Measurements from ENCODE around the gene RPS2. TPM values are rescaled to one million over a fixed set of nuclear protein-coding genes. Genes with fewer than 3 reads are reported as not detected.
"Not testable (repeated sequence)": the region's sequence is repeated elsewhere in the genome, so short reads cannot be mapped to it uniquely, and the experiment has no call there.

Gene RPS2
- total RNA-seq, 1 experiment from 2014 or later = 4,836 TPM

GRCh38 chr16:1965396-1966001 is 873 bp upstream of the RPS2 start:
- ChIA-PET CTCF (interaction anchor here (0.5 to 1.4 kb wide), 5 partner anchors 39 to 103 kb away, joined by 3 to 5 read pairs (median 3); no protein-coding TSS in a partner anchor), POLR2A (interaction anchor here (0.5 to 8.9 kb wide), 40 partner anchors 8 to 550 kb away, joined by 3 to 72 read pairs (median 6); partner anchors contain the start of genes FAHD1, GFER, HAGH and MSRB1)
- no peak for DNase-seq (ENCODE audit: unreplicated experiment)
- Mint-ChIP-seq H3K27ac (ENCODE audit: low read depth, unreplicated experiment) (peak overlapping the region; percentile 95), H3K27me3 (ENCODE audit: insufficient read depth, unreplicated experiment) (no peaks in the 10 kb centered on the region), H3K36me3 (ENCODE audit: insufficient read depth, unreplicated experiment) (peaks cover 56% of the 10 kb centered on the region), H3K4me3 (ENCODE audit: unreplicated experiment) (peak overlapping the region; percentile 78), H3K4me1 (ENCODE audit: insufficient read depth, unreplicated experiment) (peaks cover 20% of the 10 kb centered on the region), H3K9me3 (ENCODE audit: unreplicated experiment) (no peaks in the 10 kb centered on the region)
- BruUV-seq (replicated peaks) = TSS peak; percentile 74
- intact Hi-C loops (cut with micrococcal nuclease) = no loop called here
- TF ChIP-seq, protein P1, sequence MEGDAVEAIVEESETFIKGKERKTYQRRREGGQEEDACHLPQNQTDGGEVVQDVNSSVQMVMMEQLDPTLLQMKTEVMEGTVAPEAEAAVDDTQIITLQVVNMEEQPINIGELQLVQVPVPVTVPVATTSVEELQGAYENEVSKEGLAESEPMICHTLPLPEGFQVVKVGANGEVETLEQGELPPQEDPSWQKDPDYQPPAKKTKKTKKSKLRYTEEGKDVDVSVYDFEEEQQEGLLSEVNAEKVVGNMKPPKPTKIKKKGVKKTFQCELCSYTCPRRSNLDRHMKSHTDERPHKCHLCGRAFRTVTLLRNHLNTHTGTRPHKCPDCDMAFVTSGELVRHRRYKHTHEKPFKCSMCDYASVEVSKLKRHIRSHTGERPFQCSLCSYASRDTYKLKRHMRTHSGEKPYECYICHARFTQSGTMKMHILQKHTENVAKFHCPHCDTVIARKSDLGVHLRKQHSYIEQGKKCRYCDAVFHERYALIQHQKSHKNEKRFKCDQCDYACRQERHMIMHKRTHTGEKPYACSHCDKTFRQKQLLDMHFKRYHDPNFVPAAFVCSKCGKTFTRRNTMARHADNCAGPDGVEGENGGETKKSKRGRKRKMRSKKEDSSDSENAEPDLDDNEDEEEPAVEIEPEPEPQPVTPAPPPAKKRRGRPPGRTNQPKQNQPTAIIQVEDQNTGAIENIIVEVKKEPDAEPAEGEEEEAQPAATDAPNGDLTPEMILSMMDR (IDR thresholded peaks at IDR 0.05; ENCODE audit: unreplicated experiment) = no peak

DNA sequence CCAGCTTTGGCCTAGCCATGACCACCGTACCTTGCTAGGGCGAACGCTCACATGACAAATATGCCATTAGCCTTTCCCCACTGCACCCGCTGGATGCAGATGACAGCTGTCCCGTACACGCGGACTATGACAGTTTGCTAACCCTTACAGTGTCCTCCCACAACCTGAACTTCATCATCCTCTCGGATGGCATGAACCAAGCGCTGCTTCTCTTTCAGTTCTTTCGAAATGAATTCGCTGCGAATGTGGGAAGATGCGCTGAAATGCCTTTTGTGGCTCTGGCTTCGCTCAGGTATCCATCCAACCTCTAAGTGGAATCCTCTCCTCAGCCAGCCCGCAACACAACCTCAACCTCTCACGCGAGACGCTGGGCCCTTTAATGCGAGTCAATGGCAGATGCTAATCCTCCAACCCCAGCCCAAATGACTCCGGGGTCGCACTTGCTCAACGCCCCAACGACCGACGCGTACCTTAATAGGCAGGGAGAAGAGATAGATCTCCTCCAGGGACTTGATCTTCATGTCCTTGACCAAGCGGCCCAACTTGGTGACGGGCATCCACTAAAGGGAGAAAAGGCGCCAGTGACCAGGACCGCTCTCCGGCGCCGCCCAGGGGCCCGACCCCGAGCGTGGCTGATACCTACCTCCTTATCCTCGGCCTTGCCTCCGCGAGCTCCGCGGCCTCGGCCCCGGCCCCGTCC is 670 bp downstream of the RPS2 start:
- Mint-ChIP-seq H3K36me3 (ENCODE audit: insufficient read depth, unreplicated experiment) (peaks cover 60% of the 10 kb centered on the region), H3K9me3 (ENCODE audit: unreplicated experiment) (no peaks in the 10 kb centered on the region), H3K4me3 (ENCODE audit: unreplicated experiment) (peak overlapping the region; percentile 78), H3K4me1 (ENCODE audit: insufficient read depth, unreplicated experiment) (peaks cover 23% of the 10 kb centered on the region), H3K27ac (ENCODE audit: low read depth, unreplicated experiment) (peak overlapping the region; percentile 95), H3K27me3 (ENCODE audit: insufficient read depth, unreplicated experiment) (no peaks in the 10 kb centered on the region)
- TF ChIP-seq, protein P1 (IDR thresholded peaks at IDR 0.05; ENCODE audit: unreplicated experiment) = no peak
- ChIA-PET POLR2A (interaction anchor here (0.6 to 8.9 kb wide), 49 partner anchors 8 to 550 kb away, joined by 3 to 72 read pairs (median 5); partner anchors contain the start of genes ATP6V0C, ECI1, FAHD1 and GFER), CTCF (interaction anchor here (0.5 to 1.3 kb wide), 3 partner anchors 10 to 1165 kb away, joined by 3 to 5 read pairs (median 3); no protein-coding TSS in a partner anchor)
- intact Hi-C loops (cut with micrococcal nuclease) = no loop called here
- DNase-seq (ENCODE audit: unreplicated experiment) = no peak
- BruUV-seq (replicated peaks) = no TSS peak

DNA sequence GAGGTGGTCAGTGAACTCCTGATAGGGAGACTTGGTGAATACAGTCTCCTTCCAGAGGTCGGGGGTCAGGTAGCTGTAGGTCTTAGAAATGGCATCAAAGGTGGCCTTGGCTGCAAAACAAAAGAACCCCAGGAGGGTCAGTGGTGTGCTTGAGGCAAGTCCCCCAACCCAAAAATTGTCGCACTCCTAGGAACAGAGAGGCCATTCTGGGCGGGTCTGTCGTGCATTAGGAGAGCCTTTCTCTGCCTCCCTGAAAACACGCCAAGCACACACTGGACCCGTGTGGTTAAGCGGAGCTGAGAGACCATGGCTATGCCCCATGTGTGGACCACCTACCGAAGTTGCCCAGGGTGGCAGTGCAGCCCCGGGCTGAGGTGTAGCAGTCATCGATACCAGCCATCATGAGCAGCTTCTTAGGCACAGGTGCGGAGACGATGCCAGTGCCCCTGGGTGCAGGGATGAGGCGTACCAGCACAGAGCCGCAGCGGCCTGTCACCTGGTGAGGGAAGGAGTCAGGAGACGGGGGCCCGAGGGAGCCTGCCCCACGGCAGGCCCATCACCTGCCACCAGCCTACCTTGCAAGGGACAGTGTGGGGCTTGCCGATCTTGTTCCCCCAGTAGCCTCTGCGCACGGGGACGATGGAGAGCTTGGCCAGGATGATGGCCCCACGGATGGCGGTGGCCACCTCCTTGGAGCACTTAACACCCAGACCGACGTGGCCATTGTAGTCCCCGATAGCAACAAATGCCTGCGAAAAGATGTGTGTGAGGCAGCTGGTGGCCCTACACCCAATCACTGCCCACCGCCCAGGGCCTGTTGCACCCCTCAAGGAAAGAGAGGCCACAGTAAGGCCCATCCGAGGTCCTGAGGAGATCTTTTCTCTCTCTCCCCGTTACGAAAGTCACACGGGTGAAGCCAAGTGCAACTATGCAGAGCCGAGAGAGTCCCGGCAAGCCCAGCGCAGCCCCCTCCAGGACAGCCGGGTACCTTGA is 2.2 kb downstream of the RPS2 start:
- H3K27me3 Mint-ChIP-seq (ENCODE audit: insufficient read depth, unreplicated experiment); H3K9me3 Mint-ChIP-seq (ENCODE audit: unreplicated experiment); intact Hi-C loops (cut with micrococcal nuclease); DNase-seq (ENCODE audit: unreplicated experiment): not testable (repeated sequence)
- Mint-ChIP-seq H3K36me3 (ENCODE audit: insufficient read depth, unreplicated experiment) (peaks cover 60% of the 10 kb centered on the region), H3K4me3 (ENCODE audit: unreplicated experiment) (peak overlapping the region; percentile 78), H3K27ac (ENCODE audit: low read depth, unreplicated experiment) (peak overlapping the region; percentile 95), H3K4me1 (ENCODE audit: insufficient read depth, unreplicated experiment) (peaks cover 23% of the 10 kb centered on the region)
- POLR2A ChIA-PET = interaction anchor here (0.7 to 8.9 kb wide), 12 partner anchors 9 to 1435 kb away, joined by 3 to 72 read pairs (median 10); partner anchors contain the start of genes CAPN15, NOXO1, NTHL1 and NUBP2
- TSS peak; percentile 72 for BruUV-seq (replicated peaks)
- CTCF ChIA-PET = interaction anchor here (0.7 to 1.3 kb wide), 3 partner anchors 78 to 102 kb away, joined by 3 to 4 read pairs (median 3); no protein-coding TSS in a partner anchor

DNA sequence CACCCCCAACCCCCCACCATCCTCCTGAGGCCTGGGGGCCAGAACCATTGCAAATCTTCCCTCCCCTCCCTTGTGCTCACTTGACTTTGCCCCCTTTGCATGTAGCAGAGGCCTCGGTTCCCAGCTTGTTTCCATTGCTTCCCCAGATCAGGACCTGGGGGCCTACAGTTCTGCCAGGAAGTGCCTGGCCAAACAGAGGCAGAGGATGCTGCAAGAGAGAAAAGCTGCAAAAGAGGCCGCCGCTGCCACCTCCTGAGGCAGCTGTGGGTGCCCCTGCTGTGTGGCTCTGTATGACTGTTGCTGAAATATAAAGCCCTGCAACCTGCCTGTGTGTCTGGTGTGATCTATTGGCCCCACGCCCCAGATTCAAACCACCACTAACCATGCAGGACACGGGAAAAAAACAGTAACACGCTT is 3.0 kb downstream of the RPS2 start:
- BruUV-seq (replicated peaks) = TSS peak; percentile 14
- H3K27ac Mint-ChIP-seq (ENCODE audit: low read depth, unreplicated experiment) = no peak overlapping the region
- TF ChIP-seq, protein P1 (IDR thresholded peaks at IDR 0.05; ENCODE audit: unreplicated experiment) = no peak
- no peaks in the 10 kb centered on the region for H3K9me3 Mint-ChIP-seq (ENCODE audit: unreplicated experiment)
- H3K4me1 Mint-ChIP-seq (ENCODE audit: insufficient read depth, unreplicated experiment) = peaks cover 23% of the 10 kb centered on the region
- peak overlapping the region; percentile 78 for H3K4me3 Mint-ChIP-seq (ENCODE audit: unreplicated experiment)
- intact Hi-C loops (cut with micrococcal nuclease) = no loop called here
- H3K27me3 Mint-ChIP-seq (ENCODE audit: insufficient read depth, unreplicated experiment) = no peaks in the 10 kb centered on the region
- no peak for DNase-seq (ENCODE audit: unreplicated experiment)
- CTCF ChIA-PET = interaction anchor here (0.8 to 1.3 kb wide), 2 partner anchors 98 to 101 kb away, joined by 3 read pairs; no protein-coding TSS in a partner anchor
- POLR2A ChIA-PET = interaction anchor here (1.1 to 8.9 kb wide), 8 partner anchors 9 to 179 kb away, joined by 3 to 72 read pairs (median 9); partner anchors contain the start of genes GFER, MSRB1, NOXO1 and NTHL1
- H3K36me3 Mint-ChIP-seq (ENCODE audit: insufficient read depth, unreplicated experiment) = peaks cover 60% of the 10 kb centered on the region

Data from MCF 10A (cell line).